ENCODE data around the gene GPS2. TPM values are rescaled to one million over a fixed set of nuclear protein-coding genes. Genes with fewer than 3 reads are reported as not detected.

The GPS2 gene, protein sequence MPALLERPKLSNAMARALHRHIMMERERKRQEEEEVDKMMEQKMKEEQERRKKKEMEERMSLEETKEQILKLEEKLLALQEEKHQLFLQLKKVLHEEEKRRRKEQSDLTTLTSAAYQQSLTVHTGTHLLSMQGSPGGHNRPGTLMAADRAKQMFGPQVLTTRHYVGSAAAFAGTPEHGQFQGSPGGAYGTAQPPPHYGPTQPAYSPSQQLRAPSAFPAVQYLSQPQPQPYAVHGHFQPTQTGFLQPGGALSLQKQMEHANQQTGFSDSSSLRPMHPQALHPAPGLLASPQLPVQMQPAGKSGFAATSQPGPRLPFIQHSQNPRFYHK
- 39.1 and 49.4 TPM in 2 replicates for total RNA-seq

DNA sequence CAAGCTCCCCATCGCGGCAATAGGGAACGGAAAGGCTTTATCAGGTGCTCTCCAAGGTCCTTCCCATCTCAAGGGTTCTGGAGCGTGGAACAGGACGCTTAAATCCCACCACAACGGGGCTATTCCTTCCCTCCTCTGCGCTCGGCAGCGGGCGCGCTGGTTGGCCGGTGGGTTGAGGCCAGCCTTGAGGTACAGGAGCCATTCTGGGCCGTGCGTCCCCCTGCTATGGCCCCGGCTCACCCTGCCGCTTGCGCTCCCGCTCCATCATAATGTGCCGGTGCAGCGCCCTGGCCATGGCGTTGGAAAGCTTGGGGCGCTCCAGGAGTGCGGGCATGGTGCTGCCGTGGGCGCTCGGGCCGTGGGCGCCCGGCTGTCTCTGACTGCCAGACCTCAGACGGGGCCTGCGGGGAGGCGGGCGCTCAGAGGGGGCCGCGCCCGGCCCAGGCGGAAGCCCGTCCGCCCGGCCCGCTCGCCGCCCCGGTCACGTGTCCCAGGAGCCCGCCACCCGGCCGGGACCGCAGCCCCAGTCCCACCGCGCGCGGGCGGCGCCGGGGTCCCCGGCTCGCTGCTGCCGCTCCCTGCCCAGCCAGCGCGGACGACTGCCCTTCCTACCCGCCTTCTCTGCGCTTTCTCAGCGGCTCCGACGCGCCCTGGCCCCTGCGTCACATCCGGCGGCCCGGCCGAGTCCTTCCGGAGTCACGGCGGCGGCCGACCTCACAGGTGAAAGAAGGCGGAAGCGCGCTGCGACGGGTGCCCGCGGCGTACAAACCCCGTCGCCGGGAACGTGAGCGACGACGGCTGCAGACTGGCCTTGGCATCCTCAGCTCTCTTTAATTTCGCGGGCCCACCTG lies at the start of gene GPS2:
TSS of gene GPS2 (minus strand) at position 642 of the 851 bp plus-strand sequence. CDS start at position 334, 308 bp downstream.
- DNase-seq (ENCODE audit: low read depth) = peak; percentile 51

DNA sequence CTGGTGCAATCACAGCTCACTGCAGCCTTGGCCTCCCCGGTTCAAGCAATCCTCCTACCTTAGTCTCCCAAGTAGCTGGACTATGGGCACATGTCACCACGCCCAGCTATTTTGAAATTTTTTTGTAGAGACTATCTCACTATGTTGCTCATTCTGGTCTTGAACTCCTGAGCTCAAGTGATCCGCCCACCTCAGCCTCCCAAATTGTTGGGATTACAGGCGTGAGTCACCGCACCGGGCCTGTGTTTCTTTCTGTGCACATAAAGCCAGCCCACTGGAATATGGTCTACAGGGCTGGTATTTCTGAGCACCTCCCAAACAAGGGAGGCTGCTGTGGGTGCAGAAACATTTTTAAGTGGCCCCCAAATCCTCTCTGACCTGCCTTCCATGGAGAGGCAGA lies 48.2 kb upstream of the GPS2 start:
- no peak for DNase-seq (ENCODE audit: low read depth)

DNA sequence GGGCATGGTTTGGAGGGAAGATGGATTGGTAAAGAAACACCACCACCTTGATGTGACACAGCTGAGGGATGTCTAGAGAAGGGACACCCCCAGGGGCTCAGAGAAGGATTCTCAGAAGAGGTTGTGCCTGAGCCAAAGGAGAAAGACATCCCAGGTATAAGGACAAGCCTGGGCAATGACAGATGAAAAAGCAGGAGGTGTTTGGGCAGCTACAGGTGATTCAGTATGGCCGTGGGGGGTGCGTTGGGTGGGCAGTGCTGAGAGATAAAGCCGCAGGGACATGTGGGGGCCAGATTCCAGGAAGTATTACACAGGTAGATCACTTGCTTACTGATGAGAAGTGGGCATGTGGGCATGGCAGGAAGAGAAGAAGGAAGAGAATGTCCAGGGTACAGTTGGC lies 46.7 kb upstream of the GPS2 start:
- no peak for DNase-seq (ENCODE audit: low read depth)

DNA sequence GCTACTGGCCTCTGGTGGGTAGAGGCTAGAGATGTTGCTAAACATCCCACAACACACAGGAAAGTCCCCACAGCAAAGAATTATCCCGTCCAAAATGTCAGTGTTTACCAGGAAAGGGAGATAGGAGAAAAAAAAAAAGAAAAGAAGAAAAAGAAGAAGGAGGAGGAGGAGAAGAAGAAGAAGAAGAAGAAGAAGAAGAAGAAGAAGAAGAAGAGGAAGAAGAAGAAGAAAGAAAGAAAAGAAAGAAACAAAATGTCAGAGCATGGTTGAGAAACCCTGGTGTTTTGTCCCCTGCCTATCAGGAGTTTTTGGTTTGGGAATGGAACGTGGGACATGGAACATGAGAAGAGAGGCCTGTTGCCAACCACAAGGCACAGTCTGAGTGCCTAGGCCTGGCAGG lies 42.2 kb upstream of the GPS2 start:
- DNase-seq (ENCODE audit: low read depth) = no peak

DNA sequence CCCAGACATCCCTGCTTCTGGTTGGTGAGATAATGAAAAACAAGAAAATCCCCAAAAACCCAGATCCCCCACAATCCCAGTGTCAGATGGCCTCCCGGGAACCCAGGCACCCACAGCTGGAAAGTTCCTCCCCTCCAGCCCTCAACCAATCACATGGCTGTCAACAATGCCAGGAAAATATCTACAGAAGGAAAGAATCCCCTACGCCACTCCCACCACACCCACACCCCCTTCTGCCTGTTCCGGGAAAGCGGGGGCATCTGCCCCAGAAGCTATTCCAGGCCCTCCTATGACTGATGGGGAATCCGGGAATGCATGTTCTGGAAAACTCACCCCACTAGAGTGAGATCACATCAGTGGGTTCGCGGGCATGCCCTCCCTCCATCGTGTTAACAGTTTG lies 41.6 kb upstream of the GPS2 start:
- no peak for DNase-seq (ENCODE audit: low read depth)

DNA sequence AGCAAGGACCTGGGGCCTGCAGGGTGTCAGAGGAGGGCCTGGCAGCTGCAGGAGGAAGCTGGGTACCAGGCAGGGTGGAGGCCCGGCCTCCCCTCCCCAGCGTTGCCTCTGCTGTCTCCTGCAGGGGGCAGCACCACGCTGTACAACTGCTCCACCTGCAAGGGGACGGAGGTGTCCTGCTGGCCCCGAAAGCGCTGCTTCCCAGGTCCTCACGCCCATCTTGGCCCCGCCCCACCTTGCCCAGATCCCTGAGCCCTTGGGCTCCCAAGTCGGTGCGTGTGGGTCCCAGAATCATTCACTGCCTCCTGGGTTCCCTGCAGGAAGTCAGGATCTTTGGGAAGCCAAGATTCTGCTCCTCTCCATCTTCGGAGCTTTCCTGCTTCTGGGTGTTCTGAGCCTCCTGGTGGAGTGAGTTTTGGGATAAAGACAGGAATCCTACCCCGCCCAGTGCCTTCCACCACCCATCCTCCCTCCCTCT lies 41.0 kb upstream of the GPS2 start:
- peak; percentile 46 for DNase-seq (ENCODE audit: low read depth)

DNA sequence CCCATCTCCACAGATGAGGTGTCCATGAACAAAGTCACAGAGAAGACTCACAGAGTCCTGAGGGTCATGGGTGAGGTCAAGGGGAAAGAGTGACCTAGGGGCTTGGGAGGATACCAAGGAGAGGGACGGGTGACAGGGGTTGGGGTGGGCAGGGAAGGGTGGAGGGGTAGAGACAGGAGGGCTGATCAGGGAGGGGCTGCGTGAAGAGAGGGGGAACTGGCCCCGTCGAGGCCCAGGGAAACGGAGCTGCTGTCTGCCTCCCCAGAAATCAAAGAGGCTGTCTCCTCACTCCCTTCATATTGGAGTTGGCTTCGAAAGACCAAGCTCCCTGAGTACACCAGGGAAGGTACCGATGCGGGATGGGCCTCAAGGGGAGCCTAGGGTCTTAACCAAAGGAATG lies 40.4 kb upstream of the GPS2 start:
- DNase-seq (ENCODE audit: low read depth) = no peak

DNA sequence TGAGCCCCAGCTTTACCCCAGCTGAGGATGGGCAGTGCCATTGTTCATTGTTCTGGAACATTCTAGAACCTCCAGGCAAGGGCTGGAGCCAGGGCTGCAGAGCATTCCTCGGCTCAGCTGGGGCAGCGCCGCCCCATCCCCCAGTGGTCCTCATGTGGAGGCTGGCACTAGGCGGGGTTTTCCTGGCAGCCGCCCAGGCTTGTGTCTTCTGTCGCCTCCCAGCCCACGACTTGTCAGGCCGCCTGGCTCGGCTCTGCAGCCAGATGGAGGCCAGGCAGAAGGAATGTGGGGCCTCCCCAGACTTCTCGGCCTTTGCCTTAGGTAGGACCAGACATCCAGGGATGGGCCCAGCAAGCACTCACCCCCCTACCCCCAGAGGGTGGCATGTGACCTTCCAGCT lies 39.9 kb upstream of the GPS2 start, which contains the start of gene TMEM95:
TSS of gene TMEM95 (plus strand) at position 104 of the 400 bp plus-strand sequence. CDS start at position 153, 49 bp downstream.
- no peak for DNase-seq (ENCODE audit: low read depth)

DNA sequence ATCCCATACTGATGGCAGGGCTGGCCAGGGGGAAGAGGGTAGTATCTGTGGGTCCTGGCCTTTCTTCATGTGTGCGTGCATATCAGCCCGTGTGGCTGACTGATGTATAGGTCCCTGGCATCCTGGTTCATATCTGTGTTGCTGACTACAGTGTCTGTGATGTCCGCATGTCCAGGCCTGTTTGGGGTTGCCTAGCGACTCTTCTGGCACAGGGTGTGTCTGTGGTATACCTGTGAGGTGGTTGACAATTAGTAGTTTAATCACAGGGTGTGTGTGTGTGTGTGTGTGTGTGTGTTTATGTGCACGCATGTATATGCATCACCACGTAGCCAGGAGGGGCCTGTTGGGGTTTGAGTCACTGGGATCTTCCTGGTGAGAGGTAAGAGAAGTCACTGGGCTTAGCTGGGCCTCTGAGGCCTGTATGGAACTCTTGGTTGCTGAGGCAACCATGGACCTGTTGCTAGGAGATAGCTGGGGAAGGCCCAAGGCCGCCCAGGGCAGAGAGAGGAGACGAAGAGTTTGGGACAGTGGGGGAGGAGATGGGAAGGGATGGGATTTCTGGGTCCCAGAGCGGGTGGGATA lies 39.2 kb upstream of the GPS2 start:
- no peak for DNase-seq (ENCODE audit: low read depth)

DNA sequence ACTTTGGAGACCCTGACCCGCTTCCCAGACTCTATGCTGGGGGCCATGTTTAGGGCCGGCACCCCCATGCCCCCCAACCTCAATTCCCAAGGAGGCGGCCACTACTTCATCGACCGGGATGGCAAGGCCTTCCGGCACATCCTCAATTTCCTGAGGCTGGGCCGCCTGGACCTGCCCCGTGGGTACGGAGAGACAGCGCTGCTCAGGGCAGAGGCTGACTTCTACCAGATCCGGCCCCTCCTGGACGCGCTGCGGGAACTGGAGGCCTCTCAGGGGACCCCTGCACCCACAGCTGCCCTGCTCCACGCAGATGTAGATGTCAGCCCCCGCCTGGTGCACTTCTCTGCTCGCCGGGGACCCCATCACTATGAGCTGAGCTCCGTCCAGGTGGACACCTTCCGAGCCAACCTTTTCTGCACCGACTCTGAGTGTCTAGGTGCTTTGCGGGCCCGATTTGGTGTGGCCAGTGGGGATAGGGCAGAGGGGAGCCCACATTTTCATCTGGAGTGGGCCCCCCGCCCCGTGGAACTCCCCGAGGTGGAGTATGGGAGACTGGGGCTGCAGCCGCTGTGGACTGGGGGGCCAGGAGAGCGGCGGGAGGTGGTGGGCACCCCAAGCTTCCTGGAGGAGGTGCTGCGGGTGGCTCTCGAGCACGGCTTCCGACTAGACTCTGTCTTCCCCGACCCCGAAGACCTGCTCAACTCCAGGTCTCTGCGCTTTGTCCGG lies 37.9 kb upstream of the GPS2 start:
- no peak for DNase-seq (ENCODE audit: low read depth)

DNA sequence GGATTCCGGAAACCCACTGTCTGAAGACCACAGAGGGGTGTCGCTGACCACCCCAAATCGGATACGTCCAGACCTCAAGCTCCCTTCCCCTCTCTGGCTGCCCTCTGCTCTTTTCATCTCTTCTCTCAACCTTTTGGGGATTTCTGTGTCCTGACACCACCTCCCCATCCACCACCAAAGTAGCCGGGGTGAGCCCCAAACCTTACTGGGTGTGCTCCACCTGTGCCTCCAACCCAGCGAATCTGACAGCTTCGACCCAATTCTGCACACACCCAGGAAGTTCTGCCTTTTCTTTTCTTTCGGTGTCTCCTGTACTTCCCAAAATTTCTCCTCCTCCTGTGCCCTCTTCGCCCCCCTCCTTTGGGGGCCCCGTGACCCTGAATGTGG lies 37.3 kb upstream of the GPS2 start:
- DNase-seq (ENCODE audit: low read depth) = no peak

DNA sequence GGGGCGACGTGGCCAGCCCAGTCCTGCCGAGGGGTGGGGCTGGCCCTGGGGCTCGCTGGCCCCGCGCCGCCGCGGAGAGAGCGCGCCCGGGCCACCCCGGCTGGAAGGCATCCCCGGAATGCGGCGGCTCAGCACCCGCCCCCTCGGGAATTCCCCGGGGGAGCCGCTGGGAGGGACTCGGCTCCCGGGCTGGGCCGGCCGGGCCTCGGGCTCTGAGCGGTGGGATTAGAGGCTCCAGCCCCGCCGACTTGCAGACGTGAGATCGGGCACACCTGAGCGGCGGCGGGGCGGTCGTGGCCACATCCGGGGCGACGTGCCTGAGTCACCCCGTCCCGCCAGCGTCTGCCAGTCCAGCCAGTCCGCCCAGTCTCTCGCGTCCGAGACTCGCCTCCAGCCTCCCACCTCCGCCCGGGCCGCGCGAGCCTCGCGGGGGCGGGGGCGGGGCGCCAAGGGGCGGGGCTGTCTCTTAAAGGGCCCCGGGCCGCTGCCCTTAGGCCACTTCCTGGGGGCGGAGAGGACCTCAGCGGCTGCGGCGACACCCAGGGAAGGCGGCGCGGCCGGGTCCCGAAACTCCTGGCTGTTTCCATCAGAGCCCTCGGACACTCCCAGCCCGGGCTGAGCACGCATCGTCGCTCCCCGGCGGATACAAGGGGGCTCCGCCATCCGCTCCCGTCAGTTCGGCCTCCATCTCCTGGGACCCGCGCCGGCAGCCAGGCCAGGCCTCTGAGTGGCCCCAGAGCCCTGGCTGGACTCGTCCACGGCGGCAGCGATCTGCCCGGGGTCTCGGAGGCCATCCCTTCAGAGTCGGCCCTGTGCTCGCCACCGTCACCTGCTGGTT lies 36.7 kb upstream of the GPS2 start, which contains the start of gene KCTD11:
TSS of gene KCTD11 (plus strand) at position 498 of the 838 bp plus-strand sequence.
- DNase-seq (ENCODE audit: low read depth) = peak; percentile 70

DNA sequence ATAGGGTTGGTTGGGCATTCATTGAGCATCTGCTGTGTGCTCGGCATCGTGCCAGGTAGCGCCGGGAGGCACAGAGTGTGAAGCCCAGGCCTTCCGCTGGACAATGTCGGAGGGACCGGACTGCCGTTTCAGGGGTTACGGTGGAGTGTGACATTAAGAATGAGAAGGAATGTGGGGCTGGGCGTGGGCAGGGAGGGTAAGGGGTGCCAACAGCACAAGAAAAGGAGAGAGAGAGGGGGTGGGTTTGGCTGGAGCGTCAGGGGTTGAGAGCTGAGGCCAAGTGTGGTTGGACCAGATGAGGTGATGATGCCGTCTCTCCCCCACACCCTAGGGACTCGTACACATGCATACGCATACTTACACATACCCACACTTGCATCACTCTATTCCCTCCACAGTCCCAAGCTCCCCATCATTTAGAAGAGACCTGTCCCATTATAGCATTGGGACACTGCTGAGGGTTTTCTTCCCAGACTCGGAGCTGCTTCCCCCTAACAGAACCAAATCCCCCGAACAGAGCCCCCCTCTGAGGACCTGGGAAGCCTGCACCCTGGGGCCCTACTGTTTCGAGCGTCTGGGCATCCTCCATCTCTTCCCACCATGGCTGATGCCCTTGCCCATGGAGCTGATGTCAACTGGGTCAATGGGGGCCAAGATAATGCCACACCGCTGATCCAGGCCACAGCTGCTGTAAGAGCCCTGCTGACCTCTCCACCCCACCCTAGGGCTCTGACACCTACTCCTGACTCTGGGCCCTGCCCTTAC lies 33.5 kb upstream of the GPS2 start:
- DNase-seq (ENCODE audit: low read depth) = no peak

DNA sequence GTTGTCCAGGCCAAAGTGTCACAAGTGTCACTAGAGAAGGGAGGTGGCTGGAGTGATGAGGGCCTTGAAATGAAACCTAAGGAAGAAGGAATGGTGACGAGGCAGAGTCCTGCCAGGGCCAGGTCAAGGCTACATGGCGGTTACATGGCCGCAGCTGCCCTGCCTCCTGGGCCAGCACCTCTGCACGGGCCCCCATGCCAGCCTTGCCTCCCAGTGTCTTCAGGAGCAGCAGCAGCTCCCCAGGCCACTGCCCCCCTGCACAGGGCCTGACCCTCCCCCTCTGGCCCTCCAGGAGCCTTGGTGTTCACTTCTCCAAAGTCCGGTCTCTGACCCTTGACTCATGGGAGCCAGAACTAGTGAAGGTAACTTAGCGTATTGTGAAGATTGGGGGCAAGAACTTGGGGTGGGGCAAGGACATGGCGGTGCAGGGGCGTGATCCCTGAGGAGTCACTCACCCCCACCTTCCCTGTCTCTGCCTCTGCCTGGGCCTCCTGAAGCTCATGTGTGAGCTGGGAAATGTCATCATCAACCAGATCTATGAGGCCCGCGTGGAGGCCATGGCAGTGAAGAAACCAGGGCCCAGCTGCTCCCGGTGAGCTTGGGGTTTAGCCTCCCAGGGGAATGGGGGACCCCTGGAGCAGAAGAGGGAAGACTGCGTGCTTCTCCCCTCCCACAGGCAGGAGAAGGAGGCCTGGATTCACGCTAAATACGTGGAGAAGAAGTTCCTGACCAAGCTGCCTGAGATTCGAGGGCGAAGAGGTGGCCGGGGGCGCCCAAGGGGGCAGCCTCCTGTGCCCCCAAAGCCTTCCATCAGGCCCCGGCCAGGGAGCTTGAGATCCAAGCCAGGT lies 32.7 kb upstream of the GPS2 start:
- no peak for DNase-seq (ENCODE audit: low read depth)

DNA sequence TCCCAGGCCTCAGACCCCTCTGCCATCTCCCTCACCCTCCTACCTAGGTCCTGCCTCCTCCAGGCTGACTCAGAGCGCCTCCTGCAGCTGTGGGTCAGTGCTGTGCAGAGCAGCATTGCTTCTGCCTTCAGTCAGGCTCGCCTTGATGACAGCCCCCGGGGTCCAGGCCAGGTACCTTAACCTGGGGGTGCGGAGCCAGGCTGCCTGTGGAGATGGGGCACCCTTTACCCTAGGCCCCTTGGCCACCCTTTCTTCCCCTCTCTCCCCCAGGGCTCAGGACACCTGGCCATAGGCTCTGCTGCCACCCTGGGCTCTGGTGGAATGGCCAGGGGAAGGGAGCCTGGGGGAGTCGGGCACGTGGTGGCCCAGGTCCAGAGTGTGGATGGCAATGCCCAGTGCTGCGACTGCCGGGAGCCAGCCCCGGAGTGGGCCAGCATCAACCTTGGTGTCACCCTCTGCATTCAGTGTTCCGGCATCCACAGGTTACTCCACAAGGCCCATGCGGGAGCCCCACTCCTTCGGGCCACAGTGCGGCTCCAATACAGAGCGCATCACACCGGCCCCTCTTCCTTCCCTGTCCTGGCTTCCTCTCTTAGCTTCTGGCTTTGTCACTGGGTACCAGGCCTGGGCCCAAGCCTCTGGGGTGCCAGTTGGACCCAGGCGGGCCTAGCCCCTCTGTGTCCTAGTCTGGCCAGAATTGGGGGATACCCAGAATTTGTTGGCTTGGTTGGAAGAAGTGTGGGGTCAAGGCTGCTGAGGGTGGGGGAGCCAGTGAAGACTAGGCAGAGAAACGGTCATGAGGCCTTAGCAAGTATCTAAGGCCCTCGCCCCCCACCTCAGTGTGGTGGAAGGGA lies 31.8 kb upstream of the GPS2 start:
- DNase-seq (ENCODE audit: low read depth) = no peak

DNA sequence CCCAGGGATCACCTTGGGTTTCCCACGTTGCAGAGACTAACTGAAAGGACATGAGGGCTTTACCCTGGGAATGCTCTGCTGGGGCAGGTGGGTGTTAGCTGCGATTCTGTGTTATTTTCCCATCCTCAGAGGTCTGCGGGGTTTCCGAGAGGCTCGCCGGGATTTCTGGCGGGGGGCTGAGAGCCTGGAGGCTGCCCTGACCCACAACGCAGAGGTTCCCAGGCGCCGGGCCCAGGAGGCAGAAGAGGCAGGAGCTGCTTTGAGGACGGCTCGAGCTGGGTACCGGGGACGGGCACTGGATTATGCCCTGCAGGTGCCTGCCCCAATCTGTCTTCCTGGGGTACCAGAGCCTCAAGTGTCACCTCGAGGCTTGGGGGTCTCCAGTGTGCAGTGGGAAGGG lies 28.1 kb upstream of the GPS2 start:
- DNase-seq (ENCODE audit: low read depth) = no peak

DNA sequence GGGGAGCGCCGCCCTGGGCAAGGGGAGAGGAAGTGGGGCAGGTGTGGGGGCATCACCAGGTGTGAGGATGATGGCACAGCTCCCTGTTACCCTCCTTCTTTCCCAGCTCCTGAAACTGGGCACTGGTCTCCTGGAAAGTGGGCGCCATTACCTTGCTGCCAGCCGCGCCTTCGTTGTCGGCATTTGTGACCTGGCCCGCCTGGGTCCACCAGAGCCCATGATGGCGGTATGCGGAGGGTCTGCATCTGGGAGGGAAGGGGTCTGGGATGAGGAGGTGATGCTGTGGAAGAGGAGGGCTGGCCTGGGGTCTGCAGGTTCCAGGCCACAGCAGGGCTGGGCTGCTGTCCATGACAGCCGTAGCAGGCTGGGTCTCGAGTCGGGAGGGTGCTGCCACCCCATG lies 26.7 kb upstream of the GPS2 start:
- no peak for DNase-seq (ENCODE audit: low read depth)

DNA sequence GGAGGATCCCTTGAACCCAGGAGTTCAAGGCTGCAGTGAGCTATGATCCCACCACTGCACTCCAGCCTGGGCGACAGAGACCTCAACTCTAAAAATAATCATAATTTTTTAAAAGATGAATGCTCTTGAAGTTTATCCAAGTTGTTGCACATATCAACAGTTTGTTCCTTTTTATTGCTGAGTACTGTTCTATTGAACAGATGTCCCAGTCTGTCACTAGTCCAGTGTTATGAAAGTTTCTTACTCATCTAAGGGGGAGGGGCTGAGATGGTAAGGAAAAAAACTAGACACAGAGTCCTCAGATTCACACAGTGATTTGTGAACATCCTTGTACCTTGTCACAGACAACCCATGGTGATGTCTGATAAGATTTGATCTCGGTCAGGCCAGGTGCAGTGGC lies 25.0 kb upstream of the GPS2 start:
- DNase-seq (ENCODE audit: low read depth) = no peak

All from renal cortical epithelial cell (primary cell).